Measurements from ENCODE around the gene GABRB2.
"Not testable (repeated sequence)": the region's sequence is repeated elsewhere in the genome, so short reads cannot be mapped to it uniquely, and the experiment has no call there.

GABRB2 gene

DNA sequence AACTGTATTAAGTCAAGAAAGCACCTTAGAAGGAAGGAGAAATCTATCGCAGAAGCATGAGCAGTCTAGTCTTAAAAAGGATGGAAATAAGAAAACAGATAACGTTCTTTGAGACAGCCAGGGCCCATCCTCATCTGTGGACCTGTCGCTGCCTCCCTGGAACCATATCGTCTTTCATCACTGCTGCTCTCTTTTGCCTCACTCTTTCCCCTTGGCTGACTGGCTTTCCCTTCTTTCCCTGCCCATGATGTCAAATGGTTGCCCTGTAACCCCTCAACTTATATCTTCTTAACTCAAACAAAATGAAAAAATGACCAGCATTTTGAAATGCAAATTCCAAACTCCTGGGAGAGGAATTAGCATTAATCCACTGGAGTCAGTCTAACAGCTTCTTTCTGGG, 299.8 kb downstream of the GABRB2 start:
- no peak overlapping the region for H3K4me3 ChIP-seq (ENCODE audit: low read depth, low read length)
- TF ChIP-seq CTCF (IDR thresholded peaks at IDR 0.05; ENCODE audit: borderline replicate concordance, insufficient read depth, low read depth, low read length) = no peak

- not testable (repeated sequence) for H3K4me3 ChIP-seq (ENCODE audit: low read depth, low read length)
Observed at GRCh38 chr5:161245846-161246245, 300.7 kb downstream of the GABRB2 start.

Data from GM12875 (cell line).